ENCODE results near the gene MVB12A. TPM values are rescaled to one million over a fixed set of nuclear protein-coding genes. Genes with fewer than 3 reads are reported as not detected.

The MVB12A gene
- polyA plus RNA-seq, 3 donors = 43.2 to 47.8 (median 43.7) TPM

DNA sequence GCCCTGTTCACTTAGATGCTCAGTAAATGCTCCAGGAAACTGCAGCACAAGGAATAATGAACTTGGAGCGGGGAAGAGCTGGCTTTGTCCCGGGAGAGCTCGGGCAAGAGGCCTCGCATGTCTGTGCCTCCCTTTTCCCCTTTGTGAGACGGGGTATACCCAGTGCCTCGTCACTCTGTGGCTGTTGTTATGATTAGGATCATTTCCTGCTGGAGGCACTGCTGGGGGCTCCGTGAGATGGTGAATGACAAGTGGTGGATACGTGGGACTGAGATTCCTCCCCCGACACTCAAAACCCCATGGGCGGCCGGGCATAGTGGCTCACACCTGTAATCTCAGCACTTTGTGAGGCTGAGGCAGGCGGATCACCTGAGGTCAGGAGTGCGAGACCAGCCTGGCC, 41.6 kb upstream of the MVB12A start:
- Mint-ChIP-seq H3K27me3 (ENCODE audit: low read depth in 3 of 3) (peaks cover 7 to 23% (median 17%) of the 10 kb centered on the region in 3 donors), H3K27ac (peak overlapping the region in 1 of 7 donors; percentile 14)
- H3K4me1 ChIP-seq (ENCODE audit: control insufficient read depth in 1 of 2, insufficient read depth in 2 of 2, low read length in 2 of 2) = peaks cover 43 to 46% of the 10 kb centered on the region in 2 donors

DNA sequence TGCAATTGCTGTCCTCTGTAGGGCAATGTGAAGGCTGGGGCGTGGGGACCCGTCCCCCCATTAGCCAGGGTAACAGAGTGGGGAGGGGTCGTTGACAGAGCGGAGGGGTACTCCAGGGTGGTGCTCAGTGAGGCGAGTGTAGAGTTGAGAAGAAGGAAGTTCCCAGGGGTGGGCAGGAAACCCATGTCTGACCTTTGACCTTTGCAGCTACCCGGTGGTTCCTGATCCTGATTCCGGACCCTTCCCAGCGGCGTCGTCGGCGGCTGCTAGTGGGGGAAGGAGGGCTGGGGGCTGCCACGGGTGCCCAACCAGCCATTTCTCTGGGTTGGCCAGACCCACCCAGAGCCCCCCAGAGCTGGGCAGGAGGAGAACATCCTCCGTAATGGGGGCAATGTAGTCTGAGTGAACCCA, 40.6 kb upstream of the MVB12A start:
- peak in 2 of 3 donors; percentile 50 to 51 for DNase-seq
- Histone ChIP-seq H2AFZ (ENCODE audit: insufficient read depth, low read depth, low read length, poor library complexity, severe bottlenecking) (peak overlapping the region; percentile 78), H3K36me3 (replicated peaks in 1 of 2; ENCODE audit: control insufficient read depth in 1 of 2, insufficient read depth in 2 of 2, low read length in 2 of 2) (no peaks in the 10 kb centered on the region), H3K9ac (ENCODE audit: insufficient read depth, low read length, poor library complexity, severe bottlenecking) (no peak overlapping the region), H4K20me1 (ENCODE audit: insufficient read depth, low read length) (no peaks in the 10 kb centered on the region), H3K27ac (ENCODE audit: low read depth in 1 of 2, low read length in 2 of 2) (peak overlapping the region in 1 of 2 donors; percentile 7), H3K4me3 (replicated peaks in 1 of 3; ENCODE audit: low read depth in 2 of 3, low read length in 3 of 3) (peak overlapping the region in 1 of 3 experiments; percentile 52), H3K9me3 (replicated peaks in 1 of 2; ENCODE audit: control insufficient read depth in 1 of 2, insufficient read depth in 1 of 2, low read length in 2 of 2) (peaks cover 0 to 3% of the 10 kb centered on the region in 2 donors), H3K4me1 (ENCODE audit: control insufficient read depth in 1 of 2, insufficient read depth in 2 of 2, low read length in 2 of 2) (peaks cover 50% of the 10 kb centered on the region in 2 donors), H3K27me3 (ENCODE audit: control insufficient read depth in 2 of 2, insufficient read depth in 2 of 2, low read length in 2 of 2) (peaks cover 0 to 5% of the 10 kb centered on the region in 2 donors), H3K4me2 (replicated peaks; ENCODE audit: extremely low read depth, low read length, poor library complexity, severe bottlenecking) (peak overlapping the region; percentile 62), H3K79me2 (ENCODE audit: insufficient read depth, low read length) (no peaks in the 10 kb centered on the region)
- H3K4me3 Mint-ChIP-seq = peak overlapping the region in 1 of 2 donors; percentile 82
- peaks cover 7 to 23% (median 17%) of the 10 kb centered on the region in 3 donors for H3K27me3 Mint-ChIP-seq (ENCODE audit: low read depth in 3 of 3)
- peaks cover 0 to 6% of the 10 kb centered on the region in 2 donors for H3K36me3 Mint-ChIP-seq
- 17% methylated on average over 12 of the region's 14 CpGs for WGBS (ENCODE audit: insufficient coverage)
- TF ChIP-seq CTCF (IDR thresholded peaks at IDR 0.05) = no peak
- peaks cover 0 to 12% (median 8%) of the 10 kb centered on the region in 7 donors for H3K9me3 Mint-ChIP-seq
- H3K27ac Mint-ChIP-seq = peak overlapping the region in 3 of 7 donors; percentile 9 to 63 (median 34)
- peaks cover 40% of the 10 kb centered on the region for H3K4me1 Mint-ChIP-seq
- intact Hi-C loops (cut with micrococcal nuclease) = no loop called here

More for the DNA sequence above, 41.6 kb upstream of the MVB12A start:
- no peak overlapping the region for H3K4me2 ChIP-seq (replicated peaks; ENCODE audit: extremely low read depth, low read length, poor library complexity, severe bottlenecking)
- H4K20me1 ChIP-seq (ENCODE audit: insufficient read depth, low read length) = no peaks in the 10 kb centered on the region
- Mint-ChIP-seq H3K4me3 (peak overlapping the region in 1 of 2 donors; percentile 30), H3K4me1 (peaks cover 39% of the 10 kb centered on the region), H3K36me3 (peaks cover 0 to 6% of the 10 kb centered on the region in 2 donors), H3K9me3 (peaks cover 0 to 12% (median 8%) of the 10 kb centered on the region in 7 donors)
- no peaks in the 10 kb centered on the region for H3K36me3 ChIP-seq (replicated peaks in 1 of 2; ENCODE audit: control insufficient read depth in 1 of 2, insufficient read depth in 2 of 2, low read length in 2 of 2)
- no peak for DNase-seq
- H3K27ac ChIP-seq (ENCODE audit: low read depth in 1 of 2, low read length in 2 of 2) = no peak overlapping the region
- no peak overlapping the region for H3K9ac ChIP-seq (ENCODE audit: insufficient read depth, low read length, poor library complexity, severe bottlenecking)
- peaks cover 0 to 3% of the 10 kb centered on the region in 2 donors for H3K9me3 ChIP-seq (replicated peaks in 1 of 2; ENCODE audit: control insufficient read depth in 1 of 2, insufficient read depth in 1 of 2, low read length in 2 of 2)
- WGBS (ENCODE audit: insufficient coverage) = 27% methylated on average over 10 of the region's 13 CpGs
- H3K79me2 ChIP-seq (ENCODE audit: insufficient read depth, low read length) = no peaks in the 10 kb centered on the region
- peaks cover 0 to 5% of the 10 kb centered on the region in 2 donors for H3K27me3 ChIP-seq (ENCODE audit: control insufficient read depth in 2 of 2, insufficient read depth in 2 of 2, low read length in 2 of 2)
- TF ChIP-seq CTCF (IDR thresholded peaks at IDR 0.05) = no peak
- no peak overlapping the region for H2AFZ ChIP-seq (ENCODE audit: insufficient read depth, low read depth, low read length, poor library complexity, severe bottlenecking)
- intact Hi-C loops (cut with micrococcal nuclease) = no loop called here
- no peak overlapping the region for H3K4me3 ChIP-seq (replicated peaks in 1 of 3; ENCODE audit: low read depth in 2 of 3, low read length in 3 of 3)

Measured in CD14-positive monocyte (primary cell).